HepG2 (cell line): Measurements from ENCODE around the gene NDUFC1. TPM values are rescaled to one million over a fixed set of nuclear protein-coding genes. Genes with fewer than 3 reads are reported as not detected.

Source experiments
- ATAD3A ChIP-seq: sonication (generic); formaldehyde crosslinking; IDR thresholded peaks from 2 replicates; pipeline ENCODE4 v1.4.0; 2020; ENCODE audit warnings: missing genetic modification reagents
- BCL6 ChIP-seq: IDR thresholded peaks from 2 replicates; pipeline ENCODE4 v1.6.1; 2016; ENCODE audit warnings: missing genetic modification reagents, missing compliant biosample characterization
- HNRNPK ChIP-seq: fragments of 200-400 bp; formaldehyde crosslinking; IDR thresholded peaks from 2 replicates; pipeline ENCODE4 v1.6.1; 2018; ENCODE audit warnings: low read length, low read depth, moderate library complexity, mild to moderate bottlenecking; ENCODE audit not compliant: poor library complexity, severe bottlenecking
- NFE2 ChIP-seq: sonication (generic); formaldehyde crosslinking; IDR thresholded peaks from 2 replicates; pipeline ENCODE4 v1.4.0; 2020; ENCODE audit warnings: missing genetic modification reagents
- ONECUT2 ChIP-seq: sonication (generic); formaldehyde crosslinking; IDR thresholded peaks from 2 replicates; pipeline ENCODE4 v1.4.0; 2020; ENCODE audit warnings: missing genetic modification reagents
- SYNCRIP ChIP-seq: fragments of 200-400 bp; formaldehyde crosslinking; IDR thresholded peaks from 2 replicates; pipeline ENCODE4 v1.6.1; 2018; ENCODE audit warnings: mild to moderate bottlenecking, low read depth, low read length; ENCODE audit not compliant: insufficient read depth
- ZNF121 ChIP-seq: sonication (generic); formaldehyde crosslinking; IDR thresholded peaks from 2 replicates; pipeline ENCODE4 v1.5.0; 2020; ENCODE audit warnings: mild to moderate bottlenecking, missing genetic modification reagents
- ZNF124 ChIP-seq: sonication (generic); formaldehyde crosslinking; IDR thresholded peaks from 2 replicates; pipeline ENCODE4 v1.4.0; 2020; ENCODE audit warnings: missing genetic modification reagents
- ZNF205 ChIP-seq: IDR thresholded peaks from 2 replicates; pipeline ENCODE4 v1.6.1; 2018; ENCODE audit warnings: missing biosample characterization, missing genetic modification reagents
- polyA plus RNA-seq, 8 experiments: library from polyadenylated mRNA; depleted of rRNA in 3 of 8; stranded (reverse) in 7 of 8; unstranded in 1 of 8; fragments of >200 nt; fragmentation: Illumina TruSeq in 4 of 8; extraction: Trizol in 4 of 8; gene quantifications; 2 replicates each; pipeline versions ENCODE4 v1.2.1 to v1.2.3, GENCODE V29; 2011 to 2016; ENCODE audit warnings: low read depth in 4 of 8, missing spikeins in 1 of 8, mixed read lengths in 1 of 8; ENCODE audit not compliant: insufficient read depth in 1 of 8
- total RNA-seq, 5 experiments: library from RNA; depleted of rRNA; stranded (reverse); fragments of >200 nt; fragmentation: Illumina TruSeq; extraction: Trizol; gene quantifications; 2 replicates each; pipeline ENCODE4 v1.2.3, GENCODE V29; 2016; ENCODE audit warnings: low read depth in 1 of 5
- TF ChIP-seq, protein P1 (sequence below): sonication (generic); formaldehyde crosslinking; IDR thresholded peaks from 2 replicates; pipeline ENCODE4 v1.4.0; 2020; ENCODE audit warnings: low read depth, mild to moderate bottlenecking, missing genetic modification reagents
- TF ChIP-seq, protein P2 (sequence below): sonication (generic); formaldehyde crosslinking; conservative IDR thresholded peaks from 2 replicates; pipeline ENCODE4 v1.4.0; 2020; ENCODE audit warnings: missing genetic modification reagents
- TF ChIP-seq, protein P3 (sequence below): sonication (generic); formaldehyde crosslinking; IDR thresholded peaks from 2 replicates; pipeline ENCODE4 v1.4.0; 2020; ENCODE audit warnings: missing genetic modification reagents
- TF ChIP-seq, protein P4 (sequence below): sonication (generic); formaldehyde crosslinking; IDR thresholded peaks from 2 replicates; pipeline ENCODE4 v1.4.0; 2020; ENCODE audit warnings: mild to moderate bottlenecking, missing genetic modification reagents
- TF ChIP-seq, protein P5 (sequence below), 2 experiments: fragments of 450-650 bp in 1 of 2; sonication (generic) in 1 of 2; formaldehyde crosslinking; IDR thresholded peaks; 2 replicates each; pipeline versions ENCODE4 v1.5.0 to v1.8.0; 2020 to 2022; ENCODE audit warnings: mild to moderate bottlenecking in 1 of 2, missing genetic modification reagents in 1 of 2

The NDUFC1 gene
- total and polyA plus RNA-seq, 2 of the 13 experiments (the other 11 are each of a cell fraction or from before 2014, with no cell fraction given) = 43.4 to 96.4 TPM

DNA sequence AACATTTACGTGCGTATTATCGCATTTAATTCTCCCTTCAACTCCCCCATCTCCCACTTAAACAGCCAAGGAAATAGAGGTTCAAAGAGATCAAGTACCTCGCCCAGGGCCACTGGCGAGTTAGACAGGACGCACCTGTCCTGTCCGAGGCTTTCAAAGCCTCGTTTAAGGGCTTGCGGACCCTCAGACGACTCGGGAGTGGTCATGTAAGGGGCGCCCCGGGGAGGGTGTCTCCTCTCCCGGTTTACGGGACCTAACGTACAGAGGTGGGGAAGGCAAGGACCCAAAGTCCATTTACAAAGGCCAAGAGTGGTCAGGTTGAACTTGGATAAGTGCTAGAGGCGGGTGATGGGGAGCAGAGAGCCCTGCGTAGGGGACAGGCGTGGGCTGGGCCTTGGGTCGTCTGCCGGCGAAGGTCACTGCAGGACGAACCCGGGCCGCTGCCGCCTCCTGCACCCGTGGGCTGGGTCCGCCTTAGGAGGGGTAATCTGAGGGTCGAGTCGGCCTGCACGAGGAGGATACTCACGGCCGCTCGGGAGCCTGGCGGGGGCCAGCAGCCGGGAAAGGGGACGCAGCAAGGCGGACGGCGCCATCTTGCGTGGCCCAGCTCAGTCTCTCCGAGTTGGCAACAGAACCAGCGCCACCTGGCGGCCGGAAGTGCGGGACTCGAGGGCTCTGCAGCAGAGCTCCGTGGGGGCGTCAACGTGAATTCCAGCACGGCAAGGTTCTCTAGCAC lies 6.9 kb downstream of the NDUFC1 start (continued):
- TF ChIP-seq, protein P1, sequence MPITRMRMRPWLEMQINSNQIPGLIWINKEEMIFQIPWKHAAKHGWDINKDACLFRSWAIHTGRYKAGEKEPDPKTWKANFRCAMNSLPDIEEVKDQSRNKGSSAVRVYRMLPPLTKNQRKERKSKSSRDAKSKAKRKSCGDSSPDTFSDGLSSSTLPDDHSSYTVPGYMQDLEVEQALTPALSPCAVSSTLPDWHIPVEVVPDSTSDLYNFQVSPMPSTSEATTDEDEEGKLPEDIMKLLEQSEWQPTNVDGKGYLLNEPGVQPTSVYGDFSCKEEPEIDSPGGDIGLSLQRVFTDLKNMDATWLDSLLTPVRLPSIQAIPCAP (CRISPR knock-in tag) = 0 out of 2 replicates have a peak, but pooled peaks have one; percentile 37
- TF ChIP-seq ONECUT2 (CRISPR knock-in tag) (peak; percentile 48; the same call in 1 of the 2 replicates), BCL6 (CRISPR knock-in tag) (peak; percentile 52), ZNF124 (CRISPR knock-in tag) (peak; percentile 14; the same call in 1 of the 2 replicates), ZNF205 (CRISPR knock-in tag) (0 out of 2 replicates have a peak, but pooled peaks have one; percentile 62), HNRNPK (peak; percentile 19), NFE2 (0 out of 2 replicates have a peak, but pooled peaks have one; percentile 24), ATAD3A (CRISPR knock-in tag) (no peak), ZNF121 (CRISPR knock-in tag) (peak; percentile 64), SYNCRIP (no peak)
- TF ChIP-seq, protein P2, sequence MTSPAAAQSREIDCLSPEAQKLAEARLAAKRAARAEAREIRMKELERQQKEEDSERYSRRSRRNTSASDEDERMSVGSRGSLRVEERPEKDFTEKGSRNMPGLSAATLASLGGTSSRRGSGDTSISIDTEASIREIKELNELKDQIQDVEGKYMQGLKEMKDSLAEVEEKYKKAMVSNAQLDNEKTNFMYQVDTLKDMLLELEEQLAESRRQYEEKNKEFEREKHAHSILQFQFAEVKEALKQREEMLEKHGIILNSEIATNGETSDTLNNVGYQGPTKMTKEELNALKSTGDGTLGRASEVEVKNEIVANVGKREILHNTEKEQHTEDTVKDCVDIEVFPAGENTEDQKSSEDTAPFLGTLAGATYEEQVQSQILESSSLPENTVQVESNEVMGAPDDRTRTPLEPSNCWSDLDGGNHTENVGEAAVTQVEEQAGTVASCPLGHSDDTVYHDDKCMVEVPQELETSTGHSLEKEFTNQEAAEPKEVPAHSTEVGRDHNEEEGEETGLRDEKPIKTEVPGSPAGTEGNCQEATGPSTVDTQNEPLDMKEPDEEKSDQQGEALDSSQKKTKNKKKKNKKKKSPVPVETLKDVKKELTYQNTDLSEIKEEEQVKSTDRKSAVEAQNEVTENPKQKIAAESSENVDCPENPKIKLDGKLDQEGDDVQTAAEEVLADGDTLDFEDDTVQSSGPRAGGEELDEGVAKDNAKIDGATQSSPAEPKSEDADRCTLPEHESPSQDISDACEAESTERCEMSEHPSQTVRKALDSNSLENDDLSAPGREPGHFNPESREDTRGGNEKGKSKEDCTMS (CRISPR knock-in tag) = no peak
- TF ChIP-seq, protein P3, sequence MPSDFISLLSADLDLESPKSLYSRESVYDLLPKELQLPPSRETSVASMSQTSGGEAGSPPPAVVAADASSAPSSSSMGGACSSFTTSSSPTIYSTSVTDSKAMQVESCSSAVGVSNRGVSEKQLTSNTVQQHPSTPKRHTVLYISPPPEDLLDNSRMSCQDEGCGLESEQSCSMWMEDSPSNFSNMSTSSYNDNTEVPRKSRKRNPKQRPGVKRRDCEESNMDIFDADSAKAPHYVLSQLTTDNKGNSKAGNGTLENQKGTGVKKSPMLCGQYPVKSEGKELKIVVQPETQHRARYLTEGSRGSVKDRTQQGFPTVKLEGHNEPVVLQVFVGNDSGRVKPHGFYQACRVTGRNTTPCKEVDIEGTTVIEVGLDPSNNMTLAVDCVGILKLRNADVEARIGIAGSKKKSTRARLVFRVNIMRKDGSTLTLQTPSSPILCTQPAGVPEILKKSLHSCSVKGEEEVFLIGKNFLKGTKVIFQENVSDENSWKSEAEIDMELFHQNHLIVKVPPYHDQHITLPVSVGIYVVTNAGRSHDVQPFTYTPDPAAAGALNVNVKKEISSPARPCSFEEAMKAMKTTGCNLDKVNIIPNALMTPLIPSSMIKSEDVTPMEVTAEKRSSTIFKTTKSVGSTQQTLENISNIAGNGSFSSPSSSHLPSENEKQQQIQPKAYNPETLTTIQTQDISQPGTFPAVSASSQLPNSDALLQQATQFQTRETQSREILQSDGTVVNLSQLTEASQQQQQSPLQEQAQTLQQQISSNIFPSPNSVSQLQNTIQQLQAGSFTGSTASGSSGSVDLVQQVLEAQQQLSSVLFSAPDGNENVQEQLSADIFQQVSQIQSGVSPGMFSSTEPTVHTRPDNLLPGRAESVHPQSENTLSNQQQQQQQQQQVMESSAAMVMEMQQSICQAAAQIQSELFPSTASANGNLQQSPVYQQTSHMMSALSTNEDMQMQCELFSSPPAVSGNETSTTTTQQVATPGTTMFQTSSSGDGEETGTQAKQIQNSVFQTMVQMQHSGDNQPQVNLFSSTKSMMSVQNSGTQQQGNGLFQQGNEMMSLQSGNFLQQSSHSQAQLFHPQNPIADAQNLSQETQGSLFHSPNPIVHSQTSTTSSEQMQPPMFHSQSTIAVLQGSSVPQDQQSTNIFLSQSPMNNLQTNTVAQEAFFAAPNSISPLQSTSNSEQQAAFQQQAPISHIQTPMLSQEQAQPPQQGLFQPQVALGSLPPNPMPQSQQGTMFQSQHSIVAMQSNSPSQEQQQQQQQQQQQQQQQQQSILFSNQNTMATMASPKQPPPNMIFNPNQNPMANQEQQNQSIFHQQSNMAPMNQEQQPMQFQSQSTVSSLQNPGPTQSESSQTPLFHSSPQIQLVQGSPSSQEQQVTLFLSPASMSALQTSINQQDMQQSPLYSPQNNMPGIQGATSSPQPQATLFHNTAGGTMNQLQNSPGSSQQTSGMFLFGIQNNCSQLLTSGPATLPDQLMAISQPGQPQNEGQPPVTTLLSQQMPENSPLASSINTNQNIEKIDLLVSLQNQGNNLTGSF (CRISPR knock-in tag) = peak; percentile 81; the same call in 1 of the 2 replicates
- TF ChIP-seq, protein P4, sequence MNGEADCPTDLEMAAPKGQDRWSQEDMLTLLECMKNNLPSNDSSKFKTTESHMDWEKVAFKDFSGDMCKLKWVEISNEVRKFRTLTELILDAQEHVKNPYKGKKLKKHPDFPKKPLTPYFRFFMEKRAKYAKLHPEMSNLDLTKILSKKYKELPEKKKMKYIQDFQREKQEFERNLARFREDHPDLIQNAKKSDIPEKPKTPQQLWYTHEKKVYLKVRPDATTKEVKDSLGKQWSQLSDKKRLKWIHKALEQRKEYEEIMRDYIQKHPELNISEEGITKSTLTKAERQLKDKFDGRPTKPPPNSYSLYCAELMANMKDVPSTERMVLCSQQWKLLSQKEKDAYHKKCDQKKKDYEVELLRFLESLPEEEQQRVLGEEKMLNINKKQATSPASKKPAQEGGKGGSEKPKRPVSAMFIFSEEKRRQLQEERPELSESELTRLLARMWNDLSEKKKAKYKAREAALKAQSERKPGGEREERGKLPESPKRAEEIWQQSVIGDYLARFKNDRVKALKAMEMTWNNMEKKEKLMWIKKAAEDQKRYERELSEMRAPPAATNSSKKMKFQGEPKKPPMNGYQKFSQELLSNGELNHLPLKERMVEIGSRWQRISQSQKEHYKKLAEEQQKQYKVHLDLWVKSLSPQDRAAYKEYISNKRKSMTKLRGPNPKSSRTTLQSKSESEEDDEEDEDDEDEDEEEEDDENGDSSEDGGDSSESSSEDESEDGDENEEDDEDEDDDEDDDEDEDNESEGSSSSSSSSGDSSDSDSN (CRISPR knock-in tag) = peak; percentile 93
- TF ChIP-seq, protein P5, sequence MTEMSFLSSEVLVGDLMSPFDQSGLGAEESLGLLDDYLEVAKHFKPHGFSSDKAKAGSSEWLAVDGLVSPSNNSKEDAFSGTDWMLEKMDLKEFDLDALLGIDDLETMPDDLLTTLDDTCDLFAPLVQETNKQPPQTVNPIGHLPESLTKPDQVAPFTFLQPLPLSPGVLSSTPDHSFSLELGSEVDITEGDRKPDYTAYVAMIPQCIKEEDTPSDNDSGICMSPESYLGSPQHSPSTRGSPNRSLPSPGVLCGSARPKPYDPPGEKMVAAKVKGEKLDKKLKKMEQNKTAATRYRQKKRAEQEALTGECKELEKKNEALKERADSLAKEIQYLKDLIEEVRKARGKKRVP (CRISPR knock-in tag; IDR thresholded peaks at IDR 0.05) = no peak; a peak in 1 of 4 replicates
